Natural killer cell (primary cell): ENCODE results near the gene STOML2. TPM values are rescaled to one million over a fixed set of nuclear protein-coding genes. Genes with fewer than 3 reads are reported as not detected.

Source experiments
- ATAC-seq, 3 donors: fragments of 150-1000 bp in 2 of 3; fragments of 200-7000 bp in 1 of 3; cut with Tn5 transposase; 1 replicate in 1 of 3; 2 replicates in 2 of 3; pipeline ENCODE4 v1.10.0; 2021; ENCODE audit warnings: mild to moderate bottlenecking in 2 of 3, moderate library complexity in 2 of 3
- DNase-seq, 2 donors: peaks; one replicate each; pipeline versions ENCODE4 v3.0.0 to v3.0.0-alpha.2; 2013 to 2021; ENCODE audit warnings: mixed read lengths in 1 of 2
- H3K27ac ChIP-seq: one replicate; pipeline ENCODE4 v1.5.1; 2013; ENCODE audit warnings: mild to moderate bottlenecking, low read length
- H3K27me3 ChIP-seq: one replicate; pipeline ENCODE4 v1.6.1; 2013; ENCODE audit warnings: low read length; ENCODE audit not compliant: control insufficient read depth, insufficient read depth
- H3K36me3 ChIP-seq: one replicate; pipeline ENCODE4 v1.6.1; 2013; ENCODE audit warnings: low read length; ENCODE audit not compliant: control insufficient read depth, insufficient read depth
- H3K4me1 ChIP-seq: one replicate; pipeline ENCODE4 v1.6.1; 2013; ENCODE audit warnings: low read length; ENCODE audit not compliant: control insufficient read depth, insufficient read depth
- H3K4me3 ChIP-seq: one replicate; pipeline ENCODE4 v1.5.1; 2013; ENCODE audit warnings: low read length
- H3K9me3 ChIP-seq: one replicate; pipeline ENCODE4 v1.6.1; 2013; ENCODE audit warnings: low read length; ENCODE audit not compliant: control insufficient read depth, insufficient read depth
- H3K27ac Mint-ChIP-seq, 2 donors: one replicate each; pipeline ENCODE4 v1.8.0; 2022; ENCODE audit warnings: mild to moderate bottlenecking in 2 of 2, mixed read lengths in 2 of 2, moderate library complexity in 1 of 2
- H3K27me3 Mint-ChIP-seq, 2 donors: one replicate each; pipeline ENCODE4 v1.8.0; 2022; ENCODE audit warnings: low read depth in 2 of 2, mixed read lengths in 2 of 2
- H3K36me3 Mint-ChIP-seq: one replicate; pipeline ENCODE4 v1.8.0; 2022; ENCODE audit warnings: mixed read lengths
- H3K4me1 Mint-ChIP-seq, 2 donors: one replicate each; pipeline ENCODE4 v1.8.0; 2022; ENCODE audit warnings: mixed read lengths in 2 of 2
- H3K4me3 Mint-ChIP-seq: one replicate; pipeline ENCODE4 v1.8.0; 2022; ENCODE audit warnings: mild to moderate bottlenecking, moderate library complexity, mixed read lengths
- H3K9me3 Mint-ChIP-seq, 2 donors: one replicate each; pipeline ENCODE4 v1.8.0; 2022; ENCODE audit warnings: mixed read lengths in 2 of 2
- WGBS: methylation state at CpG from one replicate; pipeline ENCODE4 v1.1.7; 2013; ENCODE audit warnings: missing lambda C conversion rate; ENCODE audit not compliant: insufficient coverage; 5-methylcytosine and 5-hydroxymethylcytosine counted together
- intact Hi-C: fragments of 100-400 bp; cut with micrococcal nuclease; formaldehyde crosslinking; loops from one replicate; pipeline ENCODE4 v1.14.2; 2022
- total RNA-seq, 4 donors: library from RNA; stranded (reverse); fragments of 120-200 nt in 1 of 4; gene quantifications; one replicate each; pipeline versions ENCODE4 v1.2.3 to v1.2.4, GENCODE V29; 2013 to 2022
- TF ChIP-seq, protein P1 (sequence below): fragments of 200-600 bp; IDR thresholded peaks from one replicate; pipeline ENCODE4 v1.8.0; 2022; ENCODE audit warnings: antibody characterized with exemption

STOML2 gene
- total RNA-seq, 3 donors from 2014 or later (not counting 1 experiment from before 2014, with no cell fraction given), result 41.4 to 43.9 (median 41.6) TPM

DNA sequence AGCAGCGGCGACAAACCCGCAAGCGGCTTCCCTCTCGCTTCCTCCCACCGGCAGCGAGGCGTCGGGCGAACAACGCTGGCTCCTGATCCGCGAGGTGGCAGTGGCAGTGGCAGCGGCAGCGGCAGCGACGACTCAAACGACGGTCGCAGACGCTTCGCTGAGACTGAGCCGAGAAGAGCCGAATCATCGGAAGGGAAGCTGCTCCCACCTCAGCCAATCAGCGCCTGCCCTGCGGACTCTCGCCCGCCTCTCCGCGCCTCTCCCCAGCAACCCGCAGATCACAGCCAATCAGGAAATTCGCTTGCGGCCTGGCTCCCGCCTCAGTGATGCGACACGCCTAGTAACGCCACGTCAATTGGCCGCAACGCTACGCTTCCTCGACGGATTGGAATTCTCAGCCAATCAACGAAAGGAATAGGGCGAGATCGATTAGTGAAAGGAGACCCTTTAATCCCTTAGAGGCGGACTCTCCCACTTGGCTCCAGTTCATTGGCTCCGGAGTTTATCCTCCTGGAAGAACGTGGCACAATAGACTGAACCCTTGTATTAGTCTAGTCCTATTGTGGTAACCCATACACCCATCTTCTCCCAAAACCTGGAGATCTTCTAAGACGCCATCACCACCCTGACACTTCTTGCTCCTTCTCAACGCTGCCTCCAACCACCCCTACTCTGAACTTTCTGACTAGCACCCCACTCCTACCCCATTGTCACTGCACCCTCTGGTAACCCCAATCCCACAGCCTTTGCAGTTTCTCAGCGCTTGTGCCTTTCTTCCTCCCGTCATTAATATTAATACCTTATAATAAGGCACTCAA is 30.3 kb downstream of the STOML2 start, which contains the start of gene VCP:
Gene VCP (minus strand): TSS at position 165 of the 818 bp plus-strand sequence. CDS start 272 bp downstream, outside the sequence.
- peak; percentile 84 to 94 (median 86) for ATAC-seq
- Histone ChIP-seq H3K9me3 (no peaks in the 10 kb centered on the region), H3K27me3 (no peaks in the 10 kb centered on the region), H3K4me1 (peaks cover 37% of the 10 kb centered on the region), H3K36me3 (peaks cover 14% of the 10 kb centered on the region), H3K27ac (peak within 1 kb of the TSS; percentile 96), H3K4me3 (peak within 1 kb of the TSS; percentile 74)
- Mint-ChIP-seq H3K27me3 (no peaks in the 10 kb centered on the region), H3K9me3 (no peaks in the 10 kb centered on the region), H3K27ac (peak within 1 kb of the TSS; percentile 88 to 94), H3K4me1 (peaks cover 45 to 50% of the 10 kb centered on the region in 2 donors), H3K36me3 (no peaks in the 10 kb centered on the region), H3K4me3 (peak within 1 kb of the TSS; percentile 88)
- WGBS, result 4% methylated on average over 54 of the region's 54 CpGs
- DNase-seq, result peak; percentile 95 to 99
- intact Hi-C loops, result loop anchor here (1.0 to 2.0 kb wide), 5 partner anchors 24 to 532 kb away; partner anchors contain the start of genes ATOSB, DNAJB5, PIGO and STOML2
- TF ChIP-seq, protein P1, sequence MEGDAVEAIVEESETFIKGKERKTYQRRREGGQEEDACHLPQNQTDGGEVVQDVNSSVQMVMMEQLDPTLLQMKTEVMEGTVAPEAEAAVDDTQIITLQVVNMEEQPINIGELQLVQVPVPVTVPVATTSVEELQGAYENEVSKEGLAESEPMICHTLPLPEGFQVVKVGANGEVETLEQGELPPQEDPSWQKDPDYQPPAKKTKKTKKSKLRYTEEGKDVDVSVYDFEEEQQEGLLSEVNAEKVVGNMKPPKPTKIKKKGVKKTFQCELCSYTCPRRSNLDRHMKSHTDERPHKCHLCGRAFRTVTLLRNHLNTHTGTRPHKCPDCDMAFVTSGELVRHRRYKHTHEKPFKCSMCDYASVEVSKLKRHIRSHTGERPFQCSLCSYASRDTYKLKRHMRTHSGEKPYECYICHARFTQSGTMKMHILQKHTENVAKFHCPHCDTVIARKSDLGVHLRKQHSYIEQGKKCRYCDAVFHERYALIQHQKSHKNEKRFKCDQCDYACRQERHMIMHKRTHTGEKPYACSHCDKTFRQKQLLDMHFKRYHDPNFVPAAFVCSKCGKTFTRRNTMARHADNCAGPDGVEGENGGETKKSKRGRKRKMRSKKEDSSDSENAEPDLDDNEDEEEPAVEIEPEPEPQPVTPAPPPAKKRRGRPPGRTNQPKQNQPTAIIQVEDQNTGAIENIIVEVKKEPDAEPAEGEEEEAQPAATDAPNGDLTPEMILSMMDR, result no peak

DNA sequence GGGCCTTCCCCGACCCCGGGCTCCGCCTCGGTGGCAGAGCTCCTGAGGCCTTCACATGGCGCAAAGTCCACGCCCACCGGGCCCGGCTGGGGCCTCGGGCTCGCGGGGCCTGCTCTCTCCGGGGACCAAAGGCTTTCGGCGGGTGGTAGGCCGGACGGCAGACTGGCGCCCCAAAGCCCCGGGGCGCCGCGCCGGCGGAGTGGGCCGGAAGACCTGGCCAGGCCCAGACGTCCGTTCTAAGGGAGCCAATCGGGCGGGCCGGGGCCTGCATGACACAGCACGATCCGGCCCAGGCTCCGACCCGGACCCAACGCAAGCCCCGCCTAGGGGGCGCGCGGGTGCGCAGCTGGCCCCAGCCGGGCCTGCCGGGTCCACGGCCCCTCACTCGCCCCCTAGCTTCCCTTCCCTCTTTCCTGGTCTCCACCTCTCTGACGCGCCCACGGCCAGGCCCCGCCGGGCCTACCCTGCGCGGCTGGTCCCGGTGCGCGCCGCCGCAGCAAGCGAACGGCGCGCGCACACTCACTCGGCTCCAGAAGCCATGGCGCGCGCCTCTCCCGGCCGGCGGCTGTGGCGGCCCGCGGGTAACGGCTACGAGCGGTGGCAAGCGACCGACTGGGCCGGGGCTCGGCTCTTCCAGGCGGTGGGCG is 31.0 kb downstream of the STOML2 start:
- under 1% methylated on average over 79 of the region's 79 CpGs for WGBS

DNA sequence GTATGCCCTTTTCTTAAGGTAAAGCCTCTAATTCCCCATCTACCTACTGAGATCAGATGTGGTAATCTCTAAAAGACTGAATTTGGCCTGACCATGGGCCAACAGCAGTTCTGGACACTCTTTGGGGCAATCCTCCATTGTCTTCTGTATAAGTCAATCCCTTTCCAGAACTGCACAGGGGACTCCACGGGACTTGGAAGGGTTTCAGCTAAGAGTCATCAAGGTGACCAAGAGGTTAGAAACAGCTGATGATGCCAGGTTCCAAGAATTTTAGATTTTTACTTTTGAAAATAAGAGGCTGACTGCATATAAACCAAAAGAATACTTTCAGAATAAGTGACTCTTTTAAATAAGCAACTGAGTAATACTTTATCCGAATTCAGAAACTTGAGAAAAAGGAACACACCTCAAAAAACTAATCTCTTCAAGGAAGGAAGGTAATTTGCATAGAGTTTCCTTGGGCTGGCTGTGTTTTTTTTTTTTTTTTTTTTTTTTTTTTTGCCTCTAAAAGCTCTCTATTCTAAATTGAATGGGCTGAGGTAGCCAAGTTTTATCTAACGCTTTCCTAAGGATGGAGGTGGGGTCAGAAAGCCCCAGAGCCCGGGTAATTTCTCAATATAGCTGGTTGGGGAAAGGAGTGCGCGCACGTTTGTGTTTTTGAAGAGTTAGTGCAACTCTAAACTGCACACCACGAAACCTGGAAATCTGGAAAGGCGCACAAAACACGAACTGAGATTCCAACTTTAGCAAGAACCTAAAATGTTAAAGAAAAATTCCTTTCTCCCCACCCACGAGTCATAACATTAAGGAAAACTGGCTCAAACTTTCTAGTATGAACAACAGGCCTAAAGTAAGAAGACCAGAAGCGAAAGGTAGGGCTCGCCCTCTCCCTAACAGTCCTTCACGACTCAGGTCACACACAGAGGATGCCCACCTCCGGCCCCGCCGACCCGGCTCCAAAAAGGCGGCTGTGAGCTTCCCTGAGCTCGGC is 31.8 kb downstream of the STOML2 start:
- Histone ChIP-seq H3K27me3 (no peaks in the 10 kb centered on the region), H3K9me3 (no peaks in the 10 kb centered on the region), H3K36me3 (peaks cover 29% of the 10 kb centered on the region), H3K4me1 (peaks cover 42% of the 10 kb centered on the region), H3K4me3 (peak overlapping the region; percentile 74), H3K27ac (peak overlapping the region; percentile 96)
- H3K27ac Mint-ChIP-seq, result peak overlapping the region; percentile 88 to 94
- under 1% methylated on average over 17 of the region's 20 CpGs for WGBS
- ATAC-seq (no peak), DNase-seq (peak in 1 of 2 donors; percentile 31)
- H3K27me3 Mint-ChIP-seq, result no peaks in the 10 kb centered on the region
- H3K9me3 Mint-ChIP-seq, result no peaks in the 10 kb centered on the region
- peak overlapping the region; percentile 88 for H3K4me3 Mint-ChIP-seq
- intact Hi-C loops, result no loop called here
- no peaks in the 10 kb centered on the region for H3K36me3 Mint-ChIP-seq
- TF ChIP-seq, protein P1, result no peak
- H3K4me1 Mint-ChIP-seq, result peaks cover 57 to 61% of the 10 kb centered on the region in 2 donors

More for the DNA sequence above, 31.0 kb downstream of the STOML2 start:
- peaks cover 42% of the 10 kb centered on the region for H3K4me1 ChIP-seq
- H3K36me3 ChIP-seq, result peaks cover 22% of the 10 kb centered on the region
- Mint-ChIP-seq H3K27ac (peak overlapping the region; percentile 88 to 94), H3K4me1 (peaks cover 52 to 57% of the 10 kb centered on the region in 2 donors), H3K36me3 (no peaks in the 10 kb centered on the region), H3K27me3 (no peaks in the 10 kb centered on the region), H3K9me3 (no peaks in the 10 kb centered on the region), H3K4me3 (peak overlapping the region; percentile 88)
- H3K4me3 ChIP-seq, result peak overlapping the region; percentile 74
- TF ChIP-seq, protein P1, result peak; percentile 34
- peak; percentile 82 to 83 for DNase-seq
- peak; percentile 67 to 85 (median 73) for ATAC-seq
- peak overlapping the region; percentile 96 for H3K27ac ChIP-seq
- H3K9me3 ChIP-seq, result no peaks in the 10 kb centered on the region
- no peaks in the 10 kb centered on the region for H3K27me3 ChIP-seq
- intact Hi-C loops, result loop anchor here (1.0 to 2.0 kb wide), 5 partner anchors 24 to 533 kb away; partner anchors contain the start of genes ATOSB, DNAJB5, PIGO and STOML2
